ENCODE results near the gene OLR1.
"Not testable (repeated sequence)": the region's sequence is repeated elsewhere in the genome, so short reads cannot be mapped to it uniquely, and the experiment has no call there.

OLR1 gene

GRCh38 chr12:10207136-10207535 is 35.2 kb upstream of the OLR1 start:
- Histone ChIP-seq H3K9me3 (ENCODE audit: control insufficient read depth, insufficient read depth, low read length) (no peaks in the 10 kb centered on the region), H3K4me1 (ENCODE audit: insufficient read depth, low read length) (peaks cover 18% of the 10 kb centered on the region), H3K36me3 (ENCODE audit: insufficient read depth, low read length) (no peaks in the 10 kb centered on the region), H3K9ac (ENCODE audit: low read depth, low read length) (no peak overlapping the region)

DNA sequence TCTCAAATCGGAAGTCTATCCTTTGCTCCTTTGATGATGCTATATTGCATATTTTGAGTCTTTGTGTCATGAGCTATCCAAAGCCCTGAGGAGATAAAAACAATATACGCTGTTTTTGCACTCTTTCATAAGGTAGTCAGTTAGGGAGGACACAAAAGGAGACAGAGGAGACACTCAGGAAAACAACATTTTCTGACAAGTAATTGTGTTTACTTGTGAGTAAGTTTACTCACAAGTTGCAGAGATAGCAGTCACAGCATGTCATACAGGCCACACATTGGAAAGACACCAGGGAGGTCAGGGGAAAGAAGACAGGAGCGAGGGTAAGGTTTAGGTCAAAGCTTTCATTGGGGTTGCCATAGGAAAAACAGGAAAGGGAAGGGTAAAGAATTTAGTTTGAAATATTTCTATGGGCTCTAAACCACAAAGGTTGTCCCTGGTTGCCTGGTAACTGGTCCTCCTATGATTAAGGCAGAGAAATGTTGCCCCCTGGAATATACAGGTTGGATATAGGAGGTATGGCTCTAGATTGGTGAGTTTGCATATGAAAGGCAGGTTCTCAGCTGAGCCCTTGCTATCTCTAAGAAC is 33.4 kb upstream of the OLR1 start:
- no peak overlapping the region for H3K9ac ChIP-seq (ENCODE audit: low read depth, low read length)
- no peaks in the 10 kb centered on the region for H3K36me3 ChIP-seq (ENCODE audit: insufficient read depth, low read length)
- H3K4me1 ChIP-seq (ENCODE audit: insufficient read depth, low read length), result peaks cover 18% of the 10 kb centered on the region
- no peaks in the 10 kb centered on the region for H3K9me3 ChIP-seq (ENCODE audit: control insufficient read depth, insufficient read depth, low read length)

DNA sequence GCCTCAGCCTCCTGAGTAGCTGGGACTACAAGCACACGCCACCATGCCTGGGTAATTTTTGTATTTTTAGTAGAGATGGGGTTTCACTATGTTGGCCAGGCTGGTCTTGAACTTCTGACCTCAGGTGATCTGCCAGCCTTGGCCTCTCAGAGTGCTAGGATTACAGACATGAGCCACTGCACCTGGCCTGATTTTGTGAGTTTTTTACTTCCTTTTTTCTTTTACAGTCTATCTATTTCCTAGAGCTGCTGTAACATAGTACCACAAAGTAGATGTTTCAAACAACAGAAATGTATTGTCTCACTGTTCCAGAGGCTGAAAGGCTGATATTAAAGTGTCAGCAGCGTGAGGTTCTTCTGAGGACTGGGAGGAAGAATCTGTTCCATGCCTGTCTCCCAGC is 32.6 kb upstream of the OLR1 start:
- not testable (repeated sequence) for H3K9me3 ChIP-seq (ENCODE audit: control insufficient read depth, insufficient read depth, low read length); H3K9ac ChIP-seq (ENCODE audit: low read depth, low read length); H3K36me3 ChIP-seq (ENCODE audit: insufficient read depth, low read length)
- H3K4me1 ChIP-seq (ENCODE audit: insufficient read depth, low read length), result peaks cover 18% of the 10 kb centered on the region

DNA sequence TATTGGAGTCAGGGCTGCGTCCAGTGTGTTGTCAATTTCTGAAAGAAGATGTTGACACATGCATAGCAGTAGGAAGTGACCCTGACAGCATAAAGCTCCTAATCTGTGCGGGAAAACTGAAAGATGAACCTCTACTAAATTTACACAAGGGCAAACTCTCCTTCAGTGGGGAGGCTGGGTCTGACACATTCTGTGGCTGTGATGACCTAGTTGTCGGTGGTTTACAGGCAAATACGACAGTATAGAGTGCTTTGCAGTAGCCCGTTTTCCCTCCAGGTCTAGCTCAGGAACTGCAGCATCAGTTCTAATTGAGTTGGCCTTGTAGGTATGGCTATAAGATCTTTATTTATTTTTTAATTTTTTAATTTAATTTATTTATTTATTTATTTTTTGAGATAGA is 25.9 kb upstream of the OLR1 start:
- no peaks in the 10 kb centered on the region for H3K9me3 ChIP-seq (ENCODE audit: control insufficient read depth, insufficient read depth, low read length)
- no peak overlapping the region for H3K9ac ChIP-seq (ENCODE audit: low read depth, low read length)
- H3K4me1 ChIP-seq (ENCODE audit: insufficient read depth, low read length), result no peaks in the 10 kb centered on the region
- H3K36me3 ChIP-seq (ENCODE audit: insufficient read depth, low read length), result no peaks in the 10 kb centered on the region

GRCh38 chr12:10196210-10196609 is 24.3 kb upstream of the OLR1 start:
- Histone ChIP-seq H3K36me3 (ENCODE audit: insufficient read depth, low read length) (no peaks in the 10 kb centered on the region), H3K4me1 (ENCODE audit: insufficient read depth, low read length) (peaks cover 7% of the 10 kb centered on the region; the same call in 1 of the 2 replicates), H3K9ac (ENCODE audit: low read depth, low read length) (no peak overlapping the region), H3K9me3 (ENCODE audit: control insufficient read depth, insufficient read depth, low read length) (no peaks in the 10 kb centered on the region)

DNA sequence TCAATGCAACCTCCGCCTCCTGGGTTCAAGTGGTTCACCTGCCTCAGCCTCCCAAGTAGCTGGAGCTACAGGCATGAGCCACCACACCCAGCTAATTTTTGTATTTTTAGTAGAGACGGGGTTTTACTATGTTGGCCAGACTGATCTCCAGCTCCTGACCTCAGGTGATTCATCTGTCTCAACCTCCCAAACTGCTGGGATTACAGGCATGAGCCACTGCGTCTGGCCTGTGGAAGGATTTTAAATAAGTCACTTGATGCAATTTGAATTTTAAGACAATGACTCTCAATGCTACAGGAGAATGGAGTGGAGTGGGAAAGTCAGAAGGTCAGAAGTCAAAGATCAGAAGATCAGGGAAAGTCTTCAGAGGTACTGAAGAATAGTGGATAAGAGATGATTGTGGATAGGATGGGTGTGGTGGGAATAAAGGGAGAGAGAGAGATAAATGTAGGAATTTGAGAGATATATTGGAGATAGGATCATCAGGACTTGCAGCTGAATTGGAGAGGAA is 22.3 kb upstream of the OLR1 start:
- H3K9me3 ChIP-seq (ENCODE audit: control insufficient read depth, insufficient read depth, low read length), result no peaks in the 10 kb centered on the region
- no peak overlapping the region for H3K9ac ChIP-seq (ENCODE audit: low read depth, low read length)
- H3K36me3 ChIP-seq (ENCODE audit: insufficient read depth, low read length), result no peaks in the 10 kb centered on the region
- peaks cover 7% of the 10 kb centered on the region; the same call in 1 of the 2 replicates for H3K4me1 ChIP-seq (ENCODE audit: insufficient read depth, low read length)

- Histone ChIP-seq H3K9ac (ENCODE audit: low read depth, low read length) (no peak overlapping the region), H3K9me3 (ENCODE audit: control insufficient read depth, insufficient read depth, low read length) (no peaks in the 10 kb centered on the region)
These were observed 19.9 kb upstream of the OLR1 start for GRCh38 chr12:10191865-10192264.

DNA sequence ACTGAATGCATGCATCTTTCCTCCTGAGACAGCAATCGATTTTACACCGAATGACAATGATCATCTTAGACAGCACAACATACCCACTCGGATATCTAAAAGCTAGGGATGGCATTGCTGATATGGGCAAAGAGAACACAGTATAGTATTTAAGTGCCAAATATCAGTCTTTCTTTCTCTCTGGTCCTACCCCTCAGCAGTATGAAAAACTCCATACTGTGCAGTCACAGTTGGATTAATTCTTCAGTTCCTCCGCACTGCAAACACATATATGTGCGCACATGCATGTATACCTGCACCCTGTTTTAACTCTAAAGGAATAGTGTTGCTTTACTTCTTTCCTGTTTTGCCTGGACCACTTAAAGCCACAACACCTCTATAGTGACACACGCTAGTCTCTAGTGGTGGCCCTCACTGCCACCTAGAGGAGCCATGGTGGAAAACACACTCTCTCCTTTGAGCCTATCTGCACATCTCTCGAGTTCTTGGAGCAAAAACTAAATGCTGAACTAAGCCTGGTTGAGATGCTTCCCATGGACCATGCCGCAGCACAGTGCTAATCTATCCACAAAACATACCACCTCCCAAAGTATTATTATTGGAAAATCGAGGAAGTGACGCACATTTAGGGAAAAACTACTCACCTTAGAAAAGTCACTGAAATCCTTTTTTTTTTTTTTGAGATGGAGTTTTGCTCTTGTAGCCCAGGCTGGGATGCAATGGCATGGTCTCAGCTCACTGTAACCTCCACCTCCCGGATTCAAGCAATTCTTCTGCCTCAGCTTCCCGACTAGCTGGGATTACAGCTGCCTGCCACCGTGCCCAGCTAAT is 18.8 kb upstream of the OLR1 start:
- no peak overlapping the region for H3K9ac ChIP-seq (ENCODE audit: low read depth, low read length)

More at GRCh38 chr12:10191865-10192264, 19.9 kb upstream of the OLR1 start:
- peaks cover 7% of the 10 kb centered on the region; the same call in 1 of the 2 replicates for H3K4me1 ChIP-seq (ENCODE audit: insufficient read depth, low read length)
- H3K36me3 ChIP-seq (ENCODE audit: insufficient read depth, low read length), result no peaks in the 10 kb centered on the region

GRCh38 chr12:10189653-10190052 is 17.7 kb upstream of the OLR1 start:
- no peaks in the 10 kb centered on the region for H3K36me3 ChIP-seq (ENCODE audit: insufficient read depth, low read length)
- H3K4me1 ChIP-seq (ENCODE audit: insufficient read depth, low read length), result peaks cover 7% of the 10 kb centered on the region; the same call in 1 of the 2 replicates
- no peak overlapping the region for H3K9ac ChIP-seq (ENCODE audit: low read depth, low read length)
- H3K9me3 ChIP-seq (ENCODE audit: control insufficient read depth, insufficient read depth, low read length), result no peaks in the 10 kb centered on the region

More for the DNA sequence above, 18.8 kb upstream of the OLR1 start:
- Histone ChIP-seq H3K36me3 (ENCODE audit: insufficient read depth, low read length) (no peaks in the 10 kb centered on the region), H3K9me3 (ENCODE audit: control insufficient read depth, insufficient read depth, low read length) (no peaks in the 10 kb centered on the region), H3K4me1 (ENCODE audit: insufficient read depth, low read length) (peaks cover 7% of the 10 kb centered on the region; the same call in 1 of the 2 replicates)

GRCh38 chr12:10186958-10187357 is 15.0 kb upstream of the OLR1 start:
- H3K36me3 ChIP-seq (ENCODE audit: insufficient read depth, low read length); H3K4me1 ChIP-seq (ENCODE audit: insufficient read depth, low read length); H3K9me3 ChIP-seq (ENCODE audit: control insufficient read depth, insufficient read depth, low read length); H3K9ac ChIP-seq (ENCODE audit: low read depth, low read length): not testable (repeated sequence)

GRCh38 chr12:10186299-10186698 is 14.4 kb upstream of the OLR1 start:
- H3K4me1 ChIP-seq (ENCODE audit: insufficient read depth, low read length), result peaks cover 3% of the 10 kb centered on the region; the same call in 1 of the 2 replicates
- H3K36me3 ChIP-seq (ENCODE audit: insufficient read depth, low read length), result no peaks in the 10 kb centered on the region
- H3K9me3 ChIP-seq (ENCODE audit: control insufficient read depth, insufficient read depth, low read length), result no peaks in the 10 kb centered on the region
- no peak overlapping the region for H3K9ac ChIP-seq (ENCODE audit: low read depth, low read length)

DNA sequence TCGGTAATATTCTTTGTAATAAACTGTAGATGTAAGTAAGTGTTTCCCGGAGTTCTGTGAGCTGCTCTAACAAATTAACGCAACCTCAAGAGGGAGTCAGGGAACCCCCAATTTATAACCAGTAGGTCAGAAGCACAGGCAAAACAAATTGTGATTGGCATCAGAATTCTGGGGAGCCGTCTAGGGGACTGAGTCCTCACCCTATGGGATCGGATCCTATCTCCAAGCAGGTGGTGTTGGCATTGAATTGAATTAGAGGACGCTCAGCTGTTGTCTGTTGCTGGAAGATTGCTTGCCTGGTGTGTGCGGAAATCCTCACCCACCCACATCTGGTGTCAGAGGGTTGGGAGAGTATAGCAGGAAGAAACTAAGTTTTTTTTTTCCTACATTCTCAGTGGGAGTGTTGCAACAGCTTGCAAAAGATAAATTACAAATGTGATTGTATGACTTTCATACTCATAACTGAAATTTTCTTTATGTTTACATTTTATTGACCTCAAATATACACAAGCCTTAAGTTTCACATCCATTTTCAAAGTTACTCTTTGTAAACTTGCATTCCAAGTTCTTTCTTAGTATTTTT is 12.4 kb upstream of the OLR1 start:
- no peaks in the 10 kb centered on the region for H3K36me3 ChIP-seq (ENCODE audit: insufficient read depth, low read length)
- no peak overlapping the region for H3K9ac ChIP-seq (ENCODE audit: low read depth, low read length)
- H3K9me3 ChIP-seq (ENCODE audit: control insufficient read depth, insufficient read depth, low read length), result no peaks in the 10 kb centered on the region
- H3K4me1 ChIP-seq (ENCODE audit: insufficient read depth, low read length), result 0 out of 2 replicates have a peak, but pooled peaks cover 3% of the 10 kb centered on the region

DNA sequence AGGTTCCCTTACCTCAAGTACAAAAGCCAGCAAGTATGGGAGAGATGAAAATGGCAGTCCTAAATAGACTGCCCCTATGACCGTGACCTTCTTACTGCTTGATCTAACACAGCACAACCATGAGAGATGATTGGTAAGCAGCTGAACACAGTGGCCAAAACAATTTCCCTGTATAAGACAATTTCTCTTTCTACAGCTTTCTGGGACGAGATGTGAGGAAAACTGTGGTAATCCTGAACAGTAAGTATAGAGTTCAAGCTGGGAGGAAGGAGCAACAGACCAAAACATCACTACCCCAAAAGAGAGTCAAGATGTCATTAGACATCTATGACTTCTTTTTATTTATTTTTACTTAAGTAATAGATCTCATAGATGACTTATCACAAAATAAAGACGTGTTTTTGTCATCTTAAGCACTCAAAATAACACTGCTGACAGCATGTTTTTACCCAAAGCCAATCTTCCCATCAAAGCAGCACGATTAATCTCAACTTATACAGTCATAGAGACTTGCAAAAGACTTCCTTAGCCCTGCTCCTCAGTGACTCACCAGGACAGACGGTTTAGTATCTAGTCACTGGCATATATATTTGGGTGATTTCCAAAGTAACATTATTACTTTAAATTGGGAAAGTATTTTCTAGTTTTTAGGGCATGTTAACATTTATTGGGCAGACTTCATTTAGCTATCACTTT is 10.6 kb upstream of the OLR1 start:
- H3K9me3 ChIP-seq (ENCODE audit: control insufficient read depth, insufficient read depth, low read length), result no peaks in the 10 kb centered on the region
- H3K4me1 ChIP-seq (ENCODE audit: insufficient read depth, low read length), result 0 out of 2 replicates have a peak, but pooled peaks cover 3% of the 10 kb centered on the region
- no peaks in the 10 kb centered on the region for H3K36me3 ChIP-seq (ENCODE audit: insufficient read depth, low read length)
- no peak overlapping the region for H3K9ac ChIP-seq (ENCODE audit: low read depth, low read length)

DNA sequence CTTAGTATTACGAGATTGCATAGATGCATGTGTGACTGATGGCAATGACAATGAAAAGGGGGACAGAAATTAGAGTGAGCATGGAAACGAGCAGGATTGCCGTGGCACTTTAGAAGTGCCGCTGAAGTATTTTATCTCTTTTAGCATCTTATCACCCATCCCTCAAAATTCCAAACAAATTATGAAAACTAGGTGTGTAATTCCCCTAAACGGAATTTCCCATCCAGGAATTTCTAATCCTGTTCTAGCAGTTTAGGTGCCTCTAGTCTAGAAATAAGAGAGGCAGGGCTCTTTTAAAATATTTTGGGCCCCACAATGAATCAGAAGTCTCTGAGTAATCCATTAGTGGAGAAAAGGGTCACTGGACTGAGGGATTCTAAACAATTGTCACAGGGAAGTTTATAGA is 7.8 kb upstream of the OLR1 start:
- H3K36me3 ChIP-seq (ENCODE audit: insufficient read depth, low read length), result no peaks in the 10 kb centered on the region
- no peak overlapping the region for H3K9ac ChIP-seq (ENCODE audit: low read depth, low read length)
- H3K9me3 ChIP-seq (ENCODE audit: control insufficient read depth, insufficient read depth, low read length), result no peaks in the 10 kb centered on the region
- H3K4me1 ChIP-seq (ENCODE audit: insufficient read depth, low read length), result 0 out of 2 replicates have a peak, but pooled peaks cover 3% of the 10 kb centered on the region

Data from ES-I3 (cell line).